Measurements from ENCODE around the gene DNMT1.

The DNMT1 gene

DNA sequence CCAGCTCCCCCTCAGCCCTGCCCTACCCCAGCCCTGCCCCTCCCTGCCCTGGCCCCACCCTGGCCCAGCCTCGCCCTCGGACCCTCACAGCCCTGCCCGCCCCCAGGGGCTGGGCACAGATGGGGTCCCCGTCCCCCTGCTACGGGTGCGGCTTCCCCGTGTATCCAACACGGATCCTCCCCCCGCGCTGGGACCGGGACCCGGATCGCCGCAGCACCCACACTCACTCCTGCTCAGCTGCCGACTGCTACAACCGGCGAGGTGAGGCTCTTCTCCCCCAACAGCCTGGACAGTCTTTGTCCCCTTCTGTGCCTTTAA is 103.4 kb downstream of the DNMT1 start:
- H3K36me3 Mint-ChIP-seq = peaks cover 11% of the 10 kb centered on the region

GRCh38 chr19:10089801-10090375 is 104.9 kb downstream of the DNMT1 start:
- H3K36me3 Mint-ChIP-seq = peaks cover 11% of the 10 kb centered on the region
- H3K9me3 Mint-ChIP-seq = no peaks in the 10 kb centered on the region
- no peak overlapping the region for H3K4me3 Mint-ChIP-seq
- peaks cover 8% of the 10 kb centered on the region for H3K4me1 Mint-ChIP-seq
- H3K27me3 Mint-ChIP-seq = no peaks in the 10 kb centered on the region
- H3K27ac Mint-ChIP-seq = peak overlapping the region; percentile 19

More for the DNA sequence above, 103.4 kb downstream of the DNMT1 start:
- H3K27ac Mint-ChIP-seq = no peak overlapping the region
- no peaks in the 10 kb centered on the region for H3K27me3 Mint-ChIP-seq
- H3K4me3 Mint-ChIP-seq = no peak overlapping the region
- peaks cover 11% of the 10 kb centered on the region for H3K4me1 Mint-ChIP-seq
- no peaks in the 10 kb centered on the region for H3K9me3 Mint-ChIP-seq

DNA sequence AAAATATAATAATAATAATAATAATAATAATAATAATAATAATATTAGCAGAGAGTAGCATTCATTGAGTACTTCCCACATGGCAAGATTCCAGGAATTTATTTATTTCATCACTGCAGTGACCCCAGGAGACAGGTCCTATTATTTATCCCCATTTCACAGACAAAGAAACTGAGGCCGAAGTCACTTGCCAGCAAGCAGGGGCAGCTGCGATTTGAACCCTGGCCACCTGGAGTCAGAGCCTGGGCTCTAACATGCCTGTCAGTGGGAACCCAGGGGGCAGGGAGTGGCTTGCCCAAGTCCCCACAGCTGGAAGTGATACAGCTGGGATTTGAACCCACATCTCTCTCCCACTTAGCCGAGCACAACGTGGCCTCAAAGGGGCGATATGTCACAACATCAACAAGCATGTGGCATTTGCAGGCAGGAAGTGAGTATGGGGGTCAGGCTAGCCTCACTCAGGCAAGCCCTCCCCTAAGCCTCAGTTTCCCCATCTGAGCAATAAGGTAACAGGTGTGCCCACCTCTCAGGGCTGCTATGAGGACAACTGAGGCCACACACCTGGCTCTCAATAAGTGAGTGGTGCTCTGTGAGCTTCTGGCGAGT is 105.7 kb downstream of the DNMT1 start:
- Mint-ChIP-seq H3K27me3 (no peaks in the 10 kb centered on the region), H3K36me3 (peaks cover 11% of the 10 kb centered on the region), H3K27ac (no peak overlapping the region), H3K4me3 (no peak overlapping the region), H3K4me1 (peaks cover 8% of the 10 kb centered on the region), H3K9me3 (no peaks in the 10 kb centered on the region)

GRCh38 chr19:10087296-10088061 is 107.3 kb downstream of the DNMT1 start:
- Mint-ChIP-seq H3K27me3 (no peaks in the 10 kb centered on the region), H3K4me3 (peak overlapping the region; percentile 88), H3K4me1 (peaks cover 8% of the 10 kb centered on the region), H3K9me3 (no peaks in the 10 kb centered on the region), H3K36me3 (peaks cover 3% of the 10 kb centered on the region), H3K27ac (peak overlapping the region; percentile 86)

- Mint-ChIP-seq H3K4me1 (peaks cover 8% of the 10 kb centered on the region), H3K4me3 (peak overlapping the region; percentile 88), H3K27me3 (no peaks in the 10 kb centered on the region), H3K36me3 (peaks cover 2% of the 10 kb centered on the region), H3K9me3 (no peaks in the 10 kb centered on the region), H3K27ac (no peak overlapping the region)
These were observed 108.1 kb downstream of the DNMT1 start for GRCh38 chr19:10086591-10087192.

GRCh38 chr19:10085641-10086590 is 108.8 kb downstream of the DNMT1 start, which contains the start of gene SHFL:
SHFL (plus strand) TSS chr19:10086317; CDS start chr19:10086428, 111 bp downstream.
- H3K27me3 Mint-ChIP-seq = no peaks in the 10 kb centered on the region
- peak within 1 kb of the TSS; percentile 88 for H3K4me3 Mint-ChIP-seq
- peak within 1 kb of the TSS; percentile 86 for H3K27ac Mint-ChIP-seq
- no peaks in the 10 kb centered on the region for H3K36me3 Mint-ChIP-seq
- no peaks in the 10 kb centered on the region for H3K9me3 Mint-ChIP-seq
- peaks cover 8% of the 10 kb centered on the region for H3K4me1 Mint-ChIP-seq

DNA sequence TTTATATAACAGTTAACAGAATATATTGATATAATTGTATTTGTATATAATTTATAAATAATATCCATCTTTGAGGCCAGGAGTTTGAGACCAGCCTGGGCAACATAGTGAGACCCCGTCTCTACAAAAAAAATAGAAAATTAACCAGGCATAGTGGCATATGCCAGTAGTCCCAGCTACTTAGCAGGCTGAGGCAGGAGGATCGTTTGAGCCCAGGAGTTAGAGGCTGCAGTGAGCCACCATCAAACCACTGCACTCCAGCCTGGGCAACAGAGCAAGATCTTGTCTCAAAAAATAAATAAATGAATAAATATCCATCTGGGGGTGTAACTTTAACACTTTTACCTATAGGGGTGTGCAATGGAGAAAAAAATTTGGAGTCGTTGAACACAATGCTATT is 110.0 kb downstream of the DNMT1 start:
- Mint-ChIP-seq H3K4me3 (peak overlapping the region; percentile 88), H3K27ac (no peak overlapping the region), H3K4me1 (peaks cover 8% of the 10 kb centered on the region), H3K9me3 (no peaks in the 10 kb centered on the region), H3K27me3 (no peaks in the 10 kb centered on the region), H3K36me3 (no peaks in the 10 kb centered on the region)

GRCh38 chr19:10083911-10084310 is 110.8 kb downstream of the DNMT1 start:
- H3K4me3 Mint-ChIP-seq = no peak overlapping the region
- H3K27me3 Mint-ChIP-seq = no peaks in the 10 kb centered on the region
- no peak overlapping the region for H3K27ac Mint-ChIP-seq
- H3K9me3 Mint-ChIP-seq = no peaks in the 10 kb centered on the region
- H3K4me1 Mint-ChIP-seq = peaks cover 8% of the 10 kb centered on the region
- H3K36me3 Mint-ChIP-seq = no peaks in the 10 kb centered on the region

Data from activated naive CD4-positive, alpha-beta T cell treated with anti-CD3 and anti-CD28 coated beads, Interleukin-2, amount 50 U/mL, for 24 hours (primary cell).